Measurements from ENCODE around the gene C12orf57. TPM values are rescaled to one million over a fixed set of nuclear protein-coding genes. Genes with fewer than 3 reads are reported as not detected.

The C12orf57 gene
- total and polyA plus RNA-seq, 2 experiments from 2014 or later = 204 to 262 TPM

DNA sequence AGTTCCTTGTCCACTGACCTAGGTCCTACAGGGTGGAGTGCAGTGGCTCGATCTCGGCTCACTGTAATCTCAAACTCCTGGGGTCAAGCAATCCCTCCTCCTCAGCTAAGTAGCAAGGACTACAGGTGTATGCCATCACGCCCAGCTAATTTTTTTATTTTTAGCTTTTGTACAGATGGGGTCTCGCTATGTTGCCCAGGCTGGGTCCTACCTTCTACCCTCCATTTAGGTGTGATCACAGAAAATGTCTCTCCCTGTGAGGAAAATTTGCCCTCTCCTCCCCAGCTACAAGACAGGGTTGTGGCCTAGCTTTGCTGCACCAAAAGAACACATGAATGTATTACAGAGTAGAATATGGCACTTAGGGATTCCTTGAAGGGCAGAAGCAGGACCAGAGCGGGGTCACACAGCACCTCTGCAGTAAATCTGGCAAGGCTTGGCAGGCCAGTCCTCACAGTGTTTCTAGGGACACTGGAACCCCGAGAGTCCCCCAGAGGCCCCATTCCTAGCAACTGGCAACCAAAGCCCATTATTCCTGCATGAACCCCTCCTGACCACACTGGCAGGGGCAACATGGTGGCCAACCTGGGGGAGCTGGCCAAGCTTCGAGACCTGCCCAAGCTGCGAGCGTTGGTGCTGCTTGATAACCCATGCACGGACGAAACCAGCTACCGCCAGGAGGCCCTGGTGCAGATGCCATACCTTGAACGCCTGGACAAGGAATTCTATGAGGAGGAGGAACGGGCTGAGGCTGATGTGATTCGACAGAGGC is 31.5 kb upstream of the C12orf57 start:
- H3K4me3 Mint-ChIP-seq = no peak overlapping the region; the same call in 2 of the 3 replicates
- H3K4me2 ChIP-seq = 0 out of 2 replicates have a peak overlapping the region, but pooled peaks have one; percentile 43
- DNase-seq (ENCODE audit: low spot score) (no peak), ATAC-seq (no peak)
- H3K27me3 ChIP-seq (ENCODE audit: insufficient read depth) = no peaks in the 10 kb centered on the region
- H4K20me1 ChIP-seq (replicated peaks; ENCODE audit: insufficient read depth) = no peaks in the 10 kb centered on the region
- no peak for TF ChIP-seq ZNF462 (CRISPR knock-in tag; IDR thresholded peaks at IDR 0.05)
- no peak for TF ChIP-seq NANOG (IDR thresholded peaks at IDR 0.05; ENCODE audit: borderline replicate concordance)
- TF ChIP-seq EZH2 (IDR thresholded peaks at IDR 0.05; ENCODE audit: low read depth, unreplicated experiment) = no peak
- TF ChIP-seq EZH2phosphoT487 (IDR thresholded peaks at IDR 0.05; ENCODE audit: unreplicated experiment) = no peak
- TF ChIP-seq STAT1 (IDR thresholded peaks at IDR 0.05; ENCODE audit: unreplicated experiment) = no peak
- TF ChIP-seq CREB1 (CRISPR knock-in tag; IDR thresholded peaks at IDR 0.05; ENCODE audit: low read depth) = no peak
- TF ChIP-seq, protein P1, sequence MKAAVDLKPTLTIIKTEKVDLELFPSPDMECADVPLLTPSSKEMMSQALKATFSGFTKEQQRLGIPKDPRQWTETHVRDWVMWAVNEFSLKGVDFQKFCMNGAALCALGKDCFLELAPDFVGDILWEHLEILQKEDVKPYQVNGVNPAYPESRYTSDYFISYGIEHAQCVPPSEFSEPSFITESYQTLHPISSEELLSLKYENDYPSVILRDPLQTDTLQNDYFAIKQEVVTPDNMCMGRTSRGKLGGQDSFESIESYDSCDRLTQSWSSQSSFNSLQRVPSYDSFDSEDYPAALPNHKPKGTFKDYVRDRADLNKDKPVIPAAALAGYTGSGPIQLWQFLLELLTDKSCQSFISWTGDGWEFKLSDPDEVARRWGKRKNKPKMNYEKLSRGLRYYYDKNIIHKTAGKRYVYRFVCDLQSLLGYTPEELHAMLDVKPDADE (IDR thresholded peaks at IDR 0.05) = no peak
- TF ChIP-seq, protein P2, sequence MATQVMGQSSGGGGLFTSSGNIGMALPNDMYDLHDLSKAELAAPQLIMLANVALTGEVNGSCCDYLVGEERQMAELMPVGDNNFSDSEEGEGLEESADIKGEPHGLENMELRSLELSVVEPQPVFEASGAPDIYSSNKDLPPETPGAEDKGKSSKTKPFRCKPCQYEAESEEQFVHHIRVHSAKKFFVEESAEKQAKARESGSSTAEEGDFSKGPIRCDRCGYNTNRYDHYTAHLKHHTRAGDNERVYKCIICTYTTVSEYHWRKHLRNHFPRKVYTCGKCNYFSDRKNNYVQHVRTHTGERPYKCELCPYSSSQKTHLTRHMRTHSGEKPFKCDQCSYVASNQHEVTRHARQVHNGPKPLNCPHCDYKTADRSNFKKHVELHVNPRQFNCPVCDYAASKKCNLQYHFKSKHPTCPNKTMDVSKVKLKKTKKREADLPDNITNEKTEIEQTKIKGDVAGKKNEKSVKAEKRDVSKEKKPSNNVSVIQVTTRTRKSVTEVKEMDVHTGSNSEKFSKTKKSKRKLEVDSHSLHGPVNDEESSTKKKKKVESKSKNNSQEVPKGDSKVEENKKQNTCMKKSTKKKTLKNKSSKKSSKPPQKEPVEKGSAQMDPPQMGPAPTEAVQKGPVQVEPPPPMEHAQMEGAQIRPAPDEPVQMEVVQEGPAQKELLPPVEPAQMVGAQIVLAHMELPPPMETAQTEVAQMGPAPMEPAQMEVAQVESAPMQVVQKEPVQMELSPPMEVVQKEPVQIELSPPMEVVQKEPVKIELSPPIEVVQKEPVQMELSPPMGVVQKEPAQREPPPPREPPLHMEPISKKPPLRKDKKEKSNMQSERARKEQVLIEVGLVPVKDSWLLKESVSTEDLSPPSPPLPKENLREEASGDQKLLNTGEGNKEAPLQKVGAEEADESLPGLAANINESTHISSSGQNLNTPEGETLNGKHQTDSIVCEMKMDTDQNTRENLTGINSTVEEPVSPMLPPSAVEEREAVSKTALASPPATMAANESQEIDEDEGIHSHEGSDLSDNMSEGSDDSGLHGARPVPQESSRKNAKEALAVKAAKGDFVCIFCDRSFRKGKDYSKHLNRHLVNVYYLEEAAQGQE (IDR thresholded peaks at IDR 0.05; ENCODE audit: unreplicated experiment) = no peak
- TF ChIP-seq POLR2AphosphoS5 (IDR thresholded peaks at IDR 0.05; ENCODE audit: low read depth) = no peak
- TF ChIP-seq JUNB (IDR thresholded peaks at IDR 0.05; ENCODE audit: unreplicated experiment) = no peak
- TF ChIP-seq ZNF331 (CRISPR knock-in tag; IDR thresholded peaks at IDR 0.05; ENCODE audit: low read depth) = no peak
- no peak for TF ChIP-seq ZNF114 (CRISPR knock-in tag; IDR thresholded peaks at IDR 0.05)
- TF ChIP-seq CTCF (conservative IDR thresholded peaks at IDR 0.05; ENCODE audit: low read depth in 2 of 2) = no peak
- peaks cover 30% of the 10 kb centered on the region for H3K4me1 Mint-ChIP-seq
- H3K4me1 ChIP-seq (ENCODE audit: insufficient read depth) = peaks cover 19% of the 10 kb centered on the region
- H3K4me3 ChIP-seq = no peak overlapping the region
- peaks cover 8% of the 10 kb centered on the region for H3K79me2 ChIP-seq (replicated peaks; ENCODE audit: insufficient read depth)
- H3K27ac Mint-ChIP-seq = no peak overlapping the region
- peak overlapping the region; percentile 76; the same call in 1 of the 2 replicates for H2AFZ ChIP-seq
- peaks cover 19% of the 10 kb centered on the region for H3K36me3 Mint-ChIP-seq (ENCODE audit: low read depth)
- peaks cover 15% of the 10 kb centered on the region; the same call in 1 of the 2 replicates for H3F3A ChIP-seq (replicated peaks; ENCODE audit: low read depth)
- peaks cover 19% of the 10 kb centered on the region for H3K27me3 Mint-ChIP-seq (ENCODE audit: insufficient read depth, low read depth, poor library complexity)
- no peaks in the 10 kb centered on the region for H3K9me3 Mint-ChIP-seq
- peaks cover 6% of the 10 kb centered on the region; the same call in 1 of the 2 replicates for H3K36me3 ChIP-seq (ENCODE audit: insufficient read depth)
- no peak overlapping the region for H3K27ac ChIP-seq (ENCODE audit: low read depth)
- no peaks in the 10 kb centered on the region for H3K9me2 ChIP-seq (ENCODE audit: insufficient read depth)
